PC-3 (cell line): ENCODE data around the gene SMAD7.

Experiments used
- EZH2 ChIP-seq: fragments of 300-600 bp; sonication (generic); IDR thresholded peaks from one replicate; pipeline ENCODE4 v1.6.1; 2017; ENCODE audit warnings: antibody characterized with exemption, mild to moderate bottlenecking, low read length; ENCODE audit not compliant: unreplicated experiment
- EZH2phosphoT487 ChIP-seq: fragments of 300-600 bp; sonication (generic); IDR thresholded peaks from 2 replicates; pipeline ENCODE4 v1.6.1; 2018; ENCODE audit warnings: mild to moderate bottlenecking, antibody characterized with exemption, low read length, borderline replicate concordance
- TF ChIP-seq, protein P1 (sequence below): fragments of 300-600 bp; sonication (generic); conservative IDR thresholded peaks from 2 replicates; pipeline ENCODE4 v1.5.1; 2017; ENCODE audit warnings: antibody characterized with exemption, low read depth, mild to moderate bottlenecking, low read length

DNA sequence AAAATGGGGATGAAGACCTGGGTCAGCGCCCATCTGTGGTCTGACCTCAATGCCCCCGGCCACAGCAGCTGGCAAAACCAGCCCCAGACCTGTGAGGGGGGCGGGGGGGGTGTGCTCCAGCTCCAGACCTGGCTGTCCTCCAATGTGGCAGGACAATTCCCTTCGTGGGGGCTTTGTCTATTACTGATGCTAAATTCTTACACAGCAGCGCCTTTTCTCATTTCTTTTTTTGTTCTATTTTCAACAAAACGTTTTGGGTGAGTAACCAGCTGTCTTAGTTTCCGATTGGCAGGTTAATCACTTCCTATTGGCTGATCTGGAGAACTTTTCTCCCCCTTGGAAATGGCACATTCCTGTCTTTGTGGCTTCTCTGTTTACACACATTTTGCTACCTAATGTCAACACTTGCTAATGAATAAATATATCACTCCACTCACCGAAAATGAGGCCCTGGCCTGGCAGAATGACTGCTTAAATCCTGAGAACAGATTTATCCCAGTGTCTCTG is 4.4 kb downstream of the SMAD7 start:
- TF ChIP-seq, protein P1, sequence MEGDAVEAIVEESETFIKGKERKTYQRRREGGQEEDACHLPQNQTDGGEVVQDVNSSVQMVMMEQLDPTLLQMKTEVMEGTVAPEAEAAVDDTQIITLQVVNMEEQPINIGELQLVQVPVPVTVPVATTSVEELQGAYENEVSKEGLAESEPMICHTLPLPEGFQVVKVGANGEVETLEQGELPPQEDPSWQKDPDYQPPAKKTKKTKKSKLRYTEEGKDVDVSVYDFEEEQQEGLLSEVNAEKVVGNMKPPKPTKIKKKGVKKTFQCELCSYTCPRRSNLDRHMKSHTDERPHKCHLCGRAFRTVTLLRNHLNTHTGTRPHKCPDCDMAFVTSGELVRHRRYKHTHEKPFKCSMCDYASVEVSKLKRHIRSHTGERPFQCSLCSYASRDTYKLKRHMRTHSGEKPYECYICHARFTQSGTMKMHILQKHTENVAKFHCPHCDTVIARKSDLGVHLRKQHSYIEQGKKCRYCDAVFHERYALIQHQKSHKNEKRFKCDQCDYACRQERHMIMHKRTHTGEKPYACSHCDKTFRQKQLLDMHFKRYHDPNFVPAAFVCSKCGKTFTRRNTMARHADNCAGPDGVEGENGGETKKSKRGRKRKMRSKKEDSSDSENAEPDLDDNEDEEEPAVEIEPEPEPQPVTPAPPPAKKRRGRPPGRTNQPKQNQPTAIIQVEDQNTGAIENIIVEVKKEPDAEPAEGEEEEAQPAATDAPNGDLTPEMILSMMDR, result no peak
- no peak for TF ChIP-seq EZH2
- no peak for TF ChIP-seq EZH2phosphoT487
